ENCODE results near the gene SRGAP1. TPM values are rescaled to one million over a fixed set of nuclear protein-coding genes. Genes with fewer than 3 reads are reported as not detected.

The SRGAP1 gene
- total and polyA plus RNA-seq, 2 of the 8 experiments (the other 6 are each of a cell fraction or from before 2014, with no cell fraction given), result 3.2 to 7.3 TPM

- Histone ChIP-seq H2BK12ac (ENCODE audit: low read depth, low read length) (no peak overlapping the region), H3K36me3 (ENCODE audit: control insufficient read depth in 2 of 4, insufficient read depth in 4 of 4, low read length in 3 of 4) (peaks cover 0 to 2% (median 0%) of the 10 kb centered on the region in 4 experiments; a peak in 1 of 8 replicates), H3K4me2 (ENCODE audit: insufficient read depth in 1 of 2, low read depth in 2 of 2, low read length in 2 of 2) (no peak overlapping the region), H3K14ac (ENCODE audit: insufficient read length) (no peak overlapping the region), H2BK120ac (replicated peaks; ENCODE audit: low read depth, low read length) (no peak overlapping the region), H4K5ac (ENCODE audit: insufficient read length, low read depth, low read length) (no peak overlapping the region), H3K4me3 (ENCODE audit: extremely low read depth in 1 of 4, insufficient read depth in 2 of 4, low read depth in 3 of 4, low read length in 4 of 4) (no peak overlapping the region), H2BK5ac (ENCODE audit: low read depth, low read length) (no peak overlapping the region), H4K8ac (ENCODE audit: extremely low read depth, insufficient read depth, low read length) (no peak overlapping the region; the same call in 1 of the 2 replicates), H2BK15ac (ENCODE audit: low read length) (no peak overlapping the region), H3K9ac (replicated peaks in 1 of 4; ENCODE audit: extremely low read depth in 1 of 4, low read depth in 3 of 4, low read length in 3 of 4) (no peak overlapping the region), H3K56ac (replicated peaks; ENCODE audit: insufficient read length, low read depth, low read length) (no peak overlapping the region), H3K18ac (ENCODE audit: extremely low read depth, low read length) (no peak overlapping the region), H3K23ac (ENCODE audit: insufficient read length) (no peak overlapping the region), H2AFZ (ENCODE audit: low read length) (no peak overlapping the region), H3K9me3 (ENCODE audit: insufficient read depth in 2 of 2, low read depth in 1 of 2, low read length in 1 of 2) (no peaks in the 10 kb centered on the region), H2AK5ac (ENCODE audit: low read depth, low read length) (no peak overlapping the region), H4K91ac (replicated peaks; ENCODE audit: insufficient read length, low read length) (no peak overlapping the region), H3K79me2 (ENCODE audit: control insufficient read depth in 1 of 2, insufficient read depth in 2 of 2, low read length in 2 of 2) (no peaks in the 10 kb centered on the region), H4K20me1 (replicated peaks in 1 of 2; ENCODE audit: control insufficient read depth in 1 of 2, insufficient read depth in 2 of 2, low read length in 2 of 2) (no peaks in the 10 kb centered on the region), H2BK20ac (ENCODE audit: low read length) (no peak overlapping the region), H3K27ac (ENCODE audit: low read depth, low read length) (no peak overlapping the region), H3K4ac (replicated peaks; ENCODE audit: insufficient read length, low read depth, low read length) (no peak overlapping the region), H3K79me1 (ENCODE audit: low read depth, low read length) (no peaks in the 10 kb centered on the region), H3K4me1 (replicated peaks in 1 of 4; ENCODE audit: control insufficient read depth in 3 of 4, insufficient read depth in 4 of 4, low read length in 3 of 4) (no peaks in the 10 kb centered on the region), H3K23me2 (ENCODE audit: low read depth, low read length) (no peaks in the 10 kb centered on the region; the same call in 1 of the 2 replicates), H3K27me3 (replicated peaks in 1 of 4; ENCODE audit: control insufficient read depth in 3 of 4, extremely low read depth in 1 of 4, insufficient read depth in 3 of 4, low read length in 3 of 4) (no peaks in the 10 kb centered on the region)
- FAIRE-seq (no peak), DNase-seq (ENCODE audit: low read depth in 1 of 2, low spot score in 2 of 2) (no peak)
- CTCF ChIA-PET (ENCODE audit: partially characterized antibody), result no interaction called here
- 90% methylated on average over 4 of the region's 4 CpGs; no CpG with 5 or more reads in 1 of the 2 experiments for WGBS, 2 experiments (ENCODE audit: extremely low coverage in 1 of 2, insufficient coverage in 1 of 2, insufficient read length in 1 of 2, insufficient replicate concordance in 2 of 2, low coverage in 1 of 2, low lambda C conversion rate in 2 of 2, missing lambda C conversion rate in 1 of 2)
- POLR2A ChIA-PET (ENCODE audit: partially characterized antibody), result interaction anchor here (0.6 to 1.1 kb wide), 2 partner anchors 9 to 1113 kb away, joined by 3 read pairs; no protein-coding TSS in a partner anchor
- TF ChIP-seq POLR2AphosphoS5 (IDR thresholded peaks at IDR 0.05; ENCODE audit: low read depth, low read length) (no peak), SIN3A (conservative IDR thresholded peaks at IDR 0.05 in 1 of 2, IDR thresholded peaks at IDR 0.05 in 1 of 2; ENCODE audit: low read depth in 1 of 2, low read length in 2 of 2) (no peak), CEBPB (IDR thresholded peaks at IDR 0.05; ENCODE audit: low read depth, low read length) (no peak), TAF1 (IDR thresholded peaks at IDR 0.05; ENCODE audit: low read depth, low read length) (no peak), SIRT6 (IDR thresholded peaks at IDR 0.05; ENCODE audit: low read length) (no peak), GTF2F1 (IDR thresholded peaks at IDR 0.05; ENCODE audit: borderline replicate concordance, low read depth, low read length) (no peak), SUZ12 (IDR thresholded peaks at IDR 0.05; ENCODE audit: low read length) (no peak), SP1 (IDR thresholded peaks at IDR 0.05; ENCODE audit: low read depth, low read length) (no peak), CBX8 (IDR thresholded peaks at IDR 0.05; ENCODE audit: borderline replicate concordance, low read depth, low read length) (no peak)
These were observed 34.9 kb upstream of the SRGAP1 start for GRCh38 chr12:63809566-63809965.
